ENCODE measurements around the gene PLXNB2. TPM values are rescaled to one million over a fixed set of nuclear protein-coding genes. Genes with fewer than 3 reads are reported as not detected.

The PLXNB2 gene
- total and polyA plus RNA-seq, 4 donors, result 123 to 310 (median 173) TPM

DNA sequence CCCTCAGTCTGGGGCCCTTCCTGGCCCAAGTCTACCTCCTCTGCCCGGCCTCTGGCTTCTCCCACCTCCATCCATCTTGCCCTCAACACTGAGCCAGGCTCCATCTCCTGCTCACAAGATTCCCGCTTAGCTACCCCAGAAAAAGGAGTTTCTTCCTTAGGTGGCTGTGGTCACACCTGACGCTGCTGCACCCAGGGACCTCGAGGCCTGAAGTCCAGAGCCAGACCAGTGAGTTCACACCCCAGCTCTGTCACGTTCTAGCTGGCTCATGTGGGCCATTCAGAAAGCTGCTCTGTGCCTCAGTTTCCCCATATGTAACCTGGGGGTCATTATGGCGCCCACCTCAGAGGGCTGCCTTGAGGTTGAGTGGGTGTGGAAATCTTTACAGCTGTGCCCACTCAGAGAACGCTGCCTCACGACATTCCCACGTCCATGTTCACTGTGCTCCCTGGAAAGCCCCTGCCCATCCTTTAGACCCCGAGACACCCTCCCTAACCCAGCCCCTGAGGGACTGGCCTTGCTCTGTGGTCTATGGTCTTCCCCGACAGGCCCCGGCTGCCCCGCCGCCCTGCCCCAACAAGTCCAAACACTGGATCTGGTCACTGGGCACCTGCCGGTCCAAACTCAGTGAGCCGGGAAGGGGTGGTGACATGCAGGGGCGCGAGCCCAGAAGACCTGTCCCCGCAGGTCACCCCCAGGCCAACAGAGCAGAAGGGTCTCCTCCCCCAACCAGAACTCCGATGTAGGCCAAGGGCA is 9.8 kb downstream of the PLXNB2 start:
- no peak overlapping the region for H3K9ac ChIP-seq (ENCODE audit: insufficient read depth in 1 of 2, low read length in 2 of 2)
- TF ChIP-seq, protein P1, sequence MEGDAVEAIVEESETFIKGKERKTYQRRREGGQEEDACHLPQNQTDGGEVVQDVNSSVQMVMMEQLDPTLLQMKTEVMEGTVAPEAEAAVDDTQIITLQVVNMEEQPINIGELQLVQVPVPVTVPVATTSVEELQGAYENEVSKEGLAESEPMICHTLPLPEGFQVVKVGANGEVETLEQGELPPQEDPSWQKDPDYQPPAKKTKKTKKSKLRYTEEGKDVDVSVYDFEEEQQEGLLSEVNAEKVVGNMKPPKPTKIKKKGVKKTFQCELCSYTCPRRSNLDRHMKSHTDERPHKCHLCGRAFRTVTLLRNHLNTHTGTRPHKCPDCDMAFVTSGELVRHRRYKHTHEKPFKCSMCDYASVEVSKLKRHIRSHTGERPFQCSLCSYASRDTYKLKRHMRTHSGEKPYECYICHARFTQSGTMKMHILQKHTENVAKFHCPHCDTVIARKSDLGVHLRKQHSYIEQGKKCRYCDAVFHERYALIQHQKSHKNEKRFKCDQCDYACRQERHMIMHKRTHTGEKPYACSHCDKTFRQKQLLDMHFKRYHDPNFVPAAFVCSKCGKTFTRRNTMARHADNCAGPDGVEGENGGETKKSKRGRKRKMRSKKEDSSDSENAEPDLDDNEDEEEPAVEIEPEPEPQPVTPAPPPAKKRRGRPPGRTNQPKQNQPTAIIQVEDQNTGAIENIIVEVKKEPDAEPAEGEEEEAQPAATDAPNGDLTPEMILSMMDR (IDR thresholded peaks at IDR 0.05; ENCODE audit: control extremely low read depth, extremely low read depth), result no peak
- no peak for ATAC-seq (ENCODE audit: insufficient read depth, low FRiP score)
- no peak overlapping the region for H3K4me3 ChIP-seq
- peak overlapping the region in 1 of 2 donors; percentile 66 for H3K27ac ChIP-seq (ENCODE audit: low read depth in 1 of 2, low read length in 1 of 2)
- no peak for DNase-seq
- peaks cover 9 to 64% (median 41%) of the 10 kb centered on the region in 5 donors for H3K4me1 ChIP-seq (ENCODE audit: control insufficient read depth in 5 of 5, insufficient read depth in 5 of 5, low read length in 5 of 5)
- no peaks in the 10 kb centered on the region for H3K9me3 ChIP-seq (ENCODE audit: control insufficient read depth in 4 of 4, insufficient read depth in 3 of 4, low read length in 3 of 4)
- 86 to 90% methylated on average over 20 of the region's 20 CpGs for WGBS, 2 donors
- H3K27me3 ChIP-seq (ENCODE audit: control insufficient read depth in 3 of 3, insufficient read depth in 3 of 3, low read length in 2 of 3), result no peaks in the 10 kb centered on the region
- peaks cover 0 to 9% (median 1%) of the 10 kb centered on the region in 4 donors for H3K36me3 ChIP-seq (ENCODE audit: control insufficient read depth in 4 of 4, insufficient read depth in 4 of 4, low read length in 4 of 4)

- H3K9ac ChIP-seq (ENCODE audit: insufficient read depth in 1 of 2, low read length in 2 of 2), result no peak overlapping the region
These were observed 10.6 kb downstream of the PLXNB2 start for GRCh38 chr22:50296658-50297490.

GRCh38 chr22:50294319-50294656 is 13.2 kb downstream of the PLXNB2 start:
- no peak overlapping the region for H3K4me3 ChIP-seq
- ATAC-seq (ENCODE audit: insufficient read depth, low FRiP score) (no peak), DNase-seq (no peak)
- WGBS, 2 donors, result 30 to 35% methylated on average over 5 of the region's 5 CpGs
- peaks cover 0 to 39% (median 21%) of the 10 kb centered on the region in 5 donors for H3K4me1 ChIP-seq (ENCODE audit: control insufficient read depth in 5 of 5, insufficient read depth in 5 of 5, low read length in 5 of 5)
- peaks cover 0 to 19% (median 2%) of the 10 kb centered on the region in 4 donors for H3K36me3 ChIP-seq (ENCODE audit: control insufficient read depth in 4 of 4, insufficient read depth in 4 of 4, low read length in 4 of 4)
- H3K27ac ChIP-seq (ENCODE audit: low read depth in 1 of 2, low read length in 1 of 2), result peak overlapping the region; percentile 51 to 96
- TF ChIP-seq, protein P1 (IDR thresholded peaks at IDR 0.05; ENCODE audit: control extremely low read depth, extremely low read depth), result no peak
- no peaks in the 10 kb centered on the region for H3K9me3 ChIP-seq (ENCODE audit: control insufficient read depth in 4 of 4, insufficient read depth in 3 of 4, low read length in 3 of 4)
- peak overlapping the region in 1 of 2 donors; percentile 37 for H3K9ac ChIP-seq (ENCODE audit: insufficient read depth in 1 of 2, low read length in 2 of 2)
- H3K27me3 ChIP-seq (ENCODE audit: control insufficient read depth in 3 of 3, insufficient read depth in 3 of 3, low read length in 2 of 3), result no peaks in the 10 kb centered on the region

More at GRCh38 chr22:50296658-50297490, 10.6 kb downstream of the PLXNB2 start:
- 60 to 75% methylated on average over 26 to 29 of the region's 29 CpGs for WGBS, 2 donors
- peak overlapping the region in 1 of 2 donors; percentile 66 for H3K27ac ChIP-seq (ENCODE audit: low read depth in 1 of 2, low read length in 1 of 2)
- ATAC-seq (ENCODE audit: insufficient read depth, low FRiP score) (no peak), DNase-seq (no peak)
- TF ChIP-seq, protein P1 (IDR thresholded peaks at IDR 0.05; ENCODE audit: control extremely low read depth, extremely low read depth), result no peak
- no peaks in the 10 kb centered on the region for H3K27me3 ChIP-seq (ENCODE audit: control insufficient read depth in 3 of 3, insufficient read depth in 3 of 3, low read length in 2 of 3)
- peaks cover 0 to 4% (median 1%) of the 10 kb centered on the region in 4 donors for H3K36me3 ChIP-seq (ENCODE audit: control insufficient read depth in 4 of 4, insufficient read depth in 4 of 4, low read length in 4 of 4)
- H3K9me3 ChIP-seq (ENCODE audit: control insufficient read depth in 4 of 4, insufficient read depth in 3 of 4, low read length in 3 of 4), result no peaks in the 10 kb centered on the region
- peaks cover 7 to 60% (median 34%) of the 10 kb centered on the region in 5 donors for H3K4me1 ChIP-seq (ENCODE audit: control insufficient read depth in 5 of 5, insufficient read depth in 5 of 5, low read length in 5 of 5)
- H3K4me3 ChIP-seq, result no peak overlapping the region
